Chondrocyte (in vitro differentiated cells): ENCODE results near the gene NARS2. TPM values are rescaled to one million over a fixed set of nuclear protein-coding genes. Genes with fewer than 3 reads are reported as not detected.

Experiments
- DNase-seq: peaks from one replicate; pipeline ENCODE4 v3.0.0; 2021; ENCODE audit warnings: mixed read lengths, low spot score
- H3K27ac Mint-ChIP-seq: one replicate; pipeline ENCODE4 v1.8.0; 2021; ENCODE audit warnings: mild to moderate bottlenecking, moderate library complexity, mixed read lengths; ENCODE audit not compliant: unreplicated experiment
- H3K27me3 Mint-ChIP-seq: 2 replicates; pipeline ENCODE4 v1.8.0; 2021; ENCODE audit warnings: low read depth, mixed read lengths
- H3K36me3 Mint-ChIP-seq: 2 replicates; pipeline ENCODE4 v1.8.0; 2021; ENCODE audit warnings: low read depth, mixed read lengths
- H3K4me1 Mint-ChIP-seq: 2 replicates; pipeline ENCODE4 v1.8.0; 2021; ENCODE audit warnings: low read depth, mild to moderate bottlenecking, mixed read lengths
- H3K4me3 Mint-ChIP-seq: one replicate; pipeline ENCODE4 v1.8.0; 2021; ENCODE audit warnings: mild to moderate bottlenecking, moderate library complexity, mixed read lengths; ENCODE audit not compliant: unreplicated experiment
- H3K9me3 Mint-ChIP-seq: 2 replicates; pipeline ENCODE4 v1.8.0; 2021; ENCODE audit warnings: low read depth, mixed read lengths
- CTCF ChIP-seq: fragments of 200-600 bp; sonication (generic); IDR thresholded peaks from 2 replicates; pipeline ENCODE4 v1.5.0; 2021; ENCODE audit warnings: antibody characterized with exemption, mild to moderate bottlenecking, moderate library complexity
- total RNA-seq: library from RNA; stranded (reverse); gene quantifications from 3 replicates; pipeline ENCODE4 v1.2.1, GENCODE V29; 2021

The NARS2 gene
- total RNA-seq, 1 donor from 2014 or later, result 12.4 TPM

- Mint-ChIP-seq H3K27me3 (no peaks in the 10 kb centered on the region), H3K36me3 (peaks cover 12% of the 10 kb centered on the region), H3K4me3 (no peak overlapping the region), H3K4me1 (peaks cover 6% of the 10 kb centered on the region), H3K27ac (no peak overlapping the region), H3K9me3 (peaks cover 2% of the 10 kb centered on the region)
- no peak for TF ChIP-seq CTCF
- no peak for DNase-seq
Measured at GRCh38 chr11:78476066-78476465, 98.6 kb downstream of the NARS2 start.

- Mint-ChIP-seq H3K27ac (no peak overlapping the region), H3K36me3 (peaks cover 12% of the 10 kb centered on the region), H3K27me3 (no peaks in the 10 kb centered on the region), H3K9me3 (peaks cover 2% of the 10 kb centered on the region), H3K4me3 (no peak overlapping the region), H3K4me1 (peaks cover 2% of the 10 kb centered on the region)
- no peak for DNase-seq
- no peak for TF ChIP-seq CTCF
Measured at GRCh38 chr11:78474451-78474850, 100.2 kb downstream of the NARS2 start.

GRCh38 chr11:78472905-78473304, 101.8 kb downstream of the NARS2 start:
- no peak overlapping the region for H3K4me3 Mint-ChIP-seq
- peaks cover 12% of the 10 kb centered on the region for H3K36me3 Mint-ChIP-seq
- H3K27ac Mint-ChIP-seq, result no peak overlapping the region
- peaks cover 2% of the 10 kb centered on the region for H3K9me3 Mint-ChIP-seq
- H3K27me3 Mint-ChIP-seq, result no peaks in the 10 kb centered on the region
- TF ChIP-seq CTCF, result no peak
- no peak for DNase-seq
- no peaks in the 10 kb centered on the region for H3K4me1 Mint-ChIP-seq

GRCh38 chr11:78472382-78472781, 102.3 kb downstream of the NARS2 start:
- peaks cover 12% of the 10 kb centered on the region for H3K36me3 Mint-ChIP-seq
- TF ChIP-seq CTCF, result no peak

GRCh38 chr11:78470861-78471442, 103.7 kb downstream of the NARS2 start:
- H3K4me3 Mint-ChIP-seq, result no peak overlapping the region
- H3K36me3 Mint-ChIP-seq, result peaks cover 8% of the 10 kb centered on the region
- no peak overlapping the region for H3K27ac Mint-ChIP-seq
- H3K27me3 Mint-ChIP-seq, result no peaks in the 10 kb centered on the region
- peaks cover 2% of the 10 kb centered on the region for H3K9me3 Mint-ChIP-seq
- no peak for DNase-seq
- no peaks in the 10 kb centered on the region for H3K4me1 Mint-ChIP-seq
- TF ChIP-seq CTCF, result no peak

More at GRCh38 chr11:78472382-78472781, 102.3 kb downstream of the NARS2 start:
- H3K4me3 Mint-ChIP-seq, result no peak overlapping the region
- no peak overlapping the region for H3K27ac Mint-ChIP-seq
- no peak for DNase-seq
- peaks cover 2% of the 10 kb centered on the region for H3K9me3 Mint-ChIP-seq
- H3K27me3 Mint-ChIP-seq, result no peaks in the 10 kb centered on the region
- H3K4me1 Mint-ChIP-seq, result no peaks in the 10 kb centered on the region
